Measurements from ENCODE around the gene VPS16. TPM values are rescaled to one million over a fixed set of nuclear protein-coding genes. Genes with fewer than 3 reads are reported as not detected.

Gene VPS16
- total RNA-seq = 62.6 TPM

DNA sequence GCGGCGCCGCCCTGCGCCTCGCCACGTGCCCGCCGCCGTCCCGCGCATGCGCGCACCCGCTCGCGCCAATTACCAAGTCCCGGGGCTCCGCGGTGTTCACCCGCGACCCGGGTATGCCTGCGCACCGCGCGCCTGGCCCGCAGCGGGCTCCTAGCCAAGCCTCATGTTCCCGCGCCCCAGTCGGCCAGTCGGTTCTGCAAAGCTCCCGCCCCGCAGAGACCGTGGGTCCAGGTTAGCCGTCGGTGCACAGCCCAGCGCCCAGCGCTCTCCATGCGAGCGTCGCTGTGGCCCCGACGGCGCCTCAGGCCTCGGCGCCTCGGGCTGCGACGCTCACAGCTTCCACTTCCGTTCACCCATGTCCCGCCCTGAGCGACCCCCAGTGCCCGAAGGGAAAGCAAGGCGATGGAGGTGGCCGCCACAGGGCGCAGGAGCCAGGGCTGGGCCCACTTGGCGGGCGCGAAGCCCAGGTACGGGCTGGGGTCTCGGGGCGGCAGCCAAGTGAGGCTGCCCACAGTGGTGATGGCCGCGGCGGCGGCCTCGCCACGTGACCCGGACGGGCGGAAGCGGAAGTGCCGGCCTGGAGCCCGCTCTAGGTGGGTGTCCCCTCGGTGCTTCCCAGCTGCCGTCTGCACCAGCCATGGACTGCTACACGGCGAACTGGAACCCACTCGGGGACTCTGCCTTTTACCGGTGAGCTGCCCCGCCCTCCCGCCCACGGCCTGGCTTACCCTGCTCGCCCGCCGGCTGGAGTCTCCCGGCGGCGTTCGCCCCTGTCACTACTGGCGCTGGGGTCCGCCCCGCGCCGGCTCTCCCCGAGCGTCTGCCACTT, at the start of gene VPS16, which contains the start of gene PCED1A:
Gene VPS16 (plus strand): TSS at position 608 of the 829 bp plus-strand sequence. CDS start 30 bp downstream, at position 638.
Gene PCED1A (minus strand): TSS at position 518 of the 829 bp plus-strand sequence. CDS start 743 bp downstream, outside the sequence.

DNA sequence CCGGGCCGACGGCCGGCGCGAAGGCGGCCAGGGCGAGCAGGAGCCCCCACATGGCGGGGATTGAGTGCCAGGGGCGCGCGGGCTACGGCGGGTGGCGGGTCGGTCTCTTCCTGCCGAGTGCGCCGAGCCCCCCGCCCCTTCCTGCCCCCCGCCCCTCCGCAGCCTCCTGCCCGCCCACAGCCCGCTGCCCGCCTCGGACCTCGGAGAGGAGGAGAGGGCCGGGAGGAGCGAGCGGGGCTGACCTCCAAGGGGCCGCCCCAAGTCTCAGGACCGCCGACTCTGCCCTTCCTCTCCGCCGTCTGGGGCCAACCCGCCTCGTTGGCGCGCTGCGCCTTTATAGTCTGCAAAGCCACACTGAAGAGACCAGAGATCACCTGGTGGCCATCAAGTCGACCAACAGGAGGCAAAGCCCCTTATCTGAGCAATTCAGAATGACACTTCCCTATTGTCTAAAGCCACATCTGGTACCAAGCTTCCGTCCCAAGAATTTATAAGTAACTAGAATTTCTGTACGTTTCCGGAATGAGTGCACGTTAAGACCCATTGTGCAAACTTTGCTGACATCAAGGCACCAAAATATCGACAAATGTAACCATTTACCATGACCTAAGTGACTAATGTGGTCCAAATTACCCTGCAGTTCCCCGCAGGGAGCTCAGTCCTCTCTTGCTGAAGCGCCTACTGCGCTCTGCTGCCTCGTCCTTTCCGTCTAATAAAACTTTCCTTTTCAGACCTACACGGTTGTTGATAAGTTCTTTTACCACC, 39.8 kb upstream of the VPS16 start, which contains the start of gene CPXM1:
Gene CPXM1 (minus strand): TSS at position 107 of the 765 bp plus-strand sequence. CDS start 55 bp downstream, at position 52.

DNA sequence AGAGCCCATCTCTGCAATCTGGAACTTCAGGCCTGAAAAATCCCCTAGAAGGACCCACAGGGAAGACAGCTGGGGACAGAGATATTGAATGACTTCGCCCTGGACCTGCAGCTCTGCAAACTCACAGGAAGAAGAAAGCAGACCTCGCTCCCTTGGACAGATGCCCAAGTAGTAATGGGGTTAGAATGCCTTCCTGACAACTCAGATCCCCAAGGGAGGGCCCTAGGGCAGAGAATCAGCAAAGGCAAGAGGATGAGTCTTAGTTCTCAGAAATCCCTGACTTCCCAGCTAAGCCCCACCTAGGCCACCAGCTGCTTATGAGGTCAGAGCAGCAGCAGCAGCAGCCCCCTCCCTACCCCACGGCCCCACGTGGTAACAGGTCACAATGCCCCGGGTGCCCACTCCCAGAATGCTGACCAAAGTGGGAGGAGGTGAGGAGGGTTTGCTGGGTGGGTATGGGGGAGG, 25.9 kb upstream of the VPS16 start, which contains the start of gene C20orf141:
Gene C20orf141 (plus strand): TSS at position 401 of the 465 bp plus-strand sequence. CDS start 198 bp downstream, outside the sequence.

DNA sequence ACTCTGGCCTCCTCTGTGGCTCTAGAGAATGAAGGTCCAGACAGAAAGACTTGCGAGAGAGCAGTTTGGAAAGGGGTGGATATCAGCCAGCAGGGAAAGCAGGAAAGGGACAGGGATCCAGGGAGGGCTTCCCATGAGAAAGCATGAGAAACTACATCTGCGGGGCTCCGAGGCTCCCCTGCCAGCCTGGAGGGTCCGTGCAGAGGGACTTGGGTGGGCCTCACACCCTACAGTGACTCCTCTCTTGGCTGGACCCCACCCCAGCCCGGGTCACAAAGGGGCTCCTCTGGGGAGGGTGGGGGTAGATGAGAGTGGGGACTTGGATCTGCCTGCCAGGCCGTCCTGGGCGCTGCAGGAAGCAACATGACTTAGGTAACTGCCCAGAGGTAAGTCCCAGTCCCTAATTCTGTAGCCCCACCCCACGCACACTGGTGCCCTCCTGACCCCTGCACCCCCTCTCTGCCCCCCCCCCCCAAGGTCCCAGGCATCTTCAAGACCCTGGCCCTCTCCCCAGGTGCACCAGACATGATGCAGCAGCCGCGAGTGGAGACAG, 24.4 kb upstream of the VPS16 start, which contains the start of gene TMEM239:
Gene TMEM239 (plus strand): TSS at position 335 of the 553 bp plus-strand sequence. CDS start 191 bp downstream, at position 526.

DNA sequence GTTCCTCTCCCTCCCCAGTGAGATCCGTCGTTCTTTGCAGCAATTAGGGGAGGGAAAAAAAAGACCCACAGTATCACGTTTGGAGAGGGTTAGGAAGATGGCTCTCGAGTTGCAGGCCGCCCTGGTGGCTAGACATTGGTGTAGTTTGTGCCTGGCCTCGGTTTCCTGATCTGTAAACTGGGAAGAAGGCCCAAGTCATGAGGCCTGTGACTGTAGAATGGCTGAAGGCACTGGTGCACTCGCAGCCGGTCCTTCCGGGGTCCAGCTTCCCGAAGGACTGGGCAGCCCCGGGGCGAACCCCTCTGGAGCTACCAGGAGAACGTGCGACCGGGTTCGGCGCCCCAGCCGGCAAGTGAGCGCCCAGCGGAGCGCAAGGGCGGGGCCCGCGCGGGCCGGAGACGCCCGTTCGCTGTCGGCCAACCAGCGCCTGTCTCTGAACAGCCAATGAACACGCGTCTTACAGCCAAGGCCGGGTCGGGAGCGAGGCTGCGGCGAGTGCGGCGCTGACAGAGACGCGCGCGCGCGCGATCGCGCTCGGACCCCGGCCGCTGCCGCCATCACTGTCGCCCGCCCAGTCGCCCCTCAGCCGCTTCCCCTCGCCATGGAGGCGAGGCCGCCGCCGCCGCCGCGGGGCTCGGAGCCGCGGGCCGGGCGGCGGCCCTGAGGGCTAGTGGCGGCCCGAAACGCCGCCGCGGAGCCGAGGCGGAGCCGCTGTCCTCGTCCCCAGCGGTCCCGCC, 32.6 kb downstream of the VPS16 start, which contains the start of gene PTPRA:
Gene PTPRA (plus strand): TSS at position 472 of the 737 bp plus-strand sequence. CDS start 90,797 bp downstream, outside the sequence.

Other genes with a start within 250 kb of the VPS16 start
- gene NOP56, start 188.1 kb upstream of the VPS16 start, total RNA-seq = 145 TPM
- gene IDH3B, start 176.5 kb upstream of the VPS16 start, total RNA-seq = 64.2 TPM
- gene EBF4, start 148.0 kb upstream of the VPS16 start, total RNA-seq = 24.1 TPM
- gene CPXM1, start 40.1 kb upstream of the VPS16 start, total RNA-seq = 8.8 TPM
- gene C20orf141, start 25.8 kb upstream of the VPS16 start, total RNA-seq = not detected
- not detected for gene TMEM239, start 24.4 kb upstream of the VPS16 start, total RNA-seq
- gene PCED1A, start 90 bp upstream of the VPS16 start, total RNA-seq = 32.9 TPM
- gene PTPRA, start 32.7 kb downstream of the VPS16 start, total RNA-seq = 117 TPM
- 2.2 TPM for gene GNRH2, start 202.9 kb downstream of the VPS16 start, total RNA-seq
- gene MRPS26, start 205.3 kb downstream of the VPS16 start, total RNA-seq = 27.5 TPM
- not detected for gene OXT, start 230.9 kb downstream of the VPS16 start, total RNA-seq
- not detected for gene AVP, start 244.0 kb downstream of the VPS16 start, total RNA-seq